Panc1 (cell line): Measurements from ENCODE around the gene GRAMD1C.

ENCODE experiments used
- POLR2AphosphoS5 ChIP-seq: IDR thresholded peaks from 2 replicates; pipeline ENCODE4 v1.6.1; 2012; ENCODE audit warnings: mild to moderate bottlenecking, low read depth, low read length, moderate library complexity
- SIN3A ChIP-seq: IDR thresholded peaks from 2 replicates; pipeline ENCODE4 v1.6.1; 2012; ENCODE audit warnings: low read depth, mild to moderate bottlenecking, low read length, moderate library complexity, borderline replicate concordance; ENCODE audit not compliant: insufficient read depth
- TCF7L2 ChIP-seq: IDR thresholded peaks from 2 replicates; pipeline ENCODE4 v1.6.1; 2011; ENCODE audit warnings: mild to moderate bottlenecking, low read depth, low read length, inconsistent platforms
- TF ChIP-seq, protein P1 (sequence below): fragments of 450-650 bp; IDR thresholded peaks from 2 replicates; pipeline ENCODE4 v1.5.1; 2017; ENCODE audit warnings: mild to moderate bottlenecking
- TF ChIP-seq, protein P2 (sequence below), 2 experiments: IDR thresholded peaks; 2 replicates each; pipeline ENCODE4 v1.6.1; 2011 to 2012; ENCODE audit warnings: low read depth in 2 of 2, control low read depth in 1 of 2, low read length in 1 of 2, mild to moderate bottlenecking in 1 of 2, moderate library complexity in 1 of 2; ENCODE audit not compliant: insufficient read depth in 1 of 2

DNA sequence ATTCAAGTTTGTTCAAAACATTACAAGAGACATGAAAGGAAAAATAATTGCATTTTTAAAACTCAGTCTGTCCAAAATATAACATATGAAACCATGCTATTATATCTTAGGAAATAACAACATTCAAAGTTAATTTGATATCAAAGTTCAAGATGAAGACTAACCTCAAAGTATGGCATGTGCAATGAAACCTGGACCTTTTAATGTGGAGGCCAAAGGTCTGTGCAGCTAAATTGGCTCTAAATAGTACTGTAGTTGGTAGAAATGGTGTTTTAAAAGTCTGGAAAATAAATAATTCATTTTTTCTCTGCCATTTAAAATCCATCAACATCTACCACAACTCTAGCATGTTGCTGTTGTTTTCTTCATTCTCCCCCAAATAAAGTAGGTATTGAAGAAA, 8.7 kb downstream of the GRAMD1C start:
- TF ChIP-seq SIN3A = no peak
- TF ChIP-seq, protein P1, sequence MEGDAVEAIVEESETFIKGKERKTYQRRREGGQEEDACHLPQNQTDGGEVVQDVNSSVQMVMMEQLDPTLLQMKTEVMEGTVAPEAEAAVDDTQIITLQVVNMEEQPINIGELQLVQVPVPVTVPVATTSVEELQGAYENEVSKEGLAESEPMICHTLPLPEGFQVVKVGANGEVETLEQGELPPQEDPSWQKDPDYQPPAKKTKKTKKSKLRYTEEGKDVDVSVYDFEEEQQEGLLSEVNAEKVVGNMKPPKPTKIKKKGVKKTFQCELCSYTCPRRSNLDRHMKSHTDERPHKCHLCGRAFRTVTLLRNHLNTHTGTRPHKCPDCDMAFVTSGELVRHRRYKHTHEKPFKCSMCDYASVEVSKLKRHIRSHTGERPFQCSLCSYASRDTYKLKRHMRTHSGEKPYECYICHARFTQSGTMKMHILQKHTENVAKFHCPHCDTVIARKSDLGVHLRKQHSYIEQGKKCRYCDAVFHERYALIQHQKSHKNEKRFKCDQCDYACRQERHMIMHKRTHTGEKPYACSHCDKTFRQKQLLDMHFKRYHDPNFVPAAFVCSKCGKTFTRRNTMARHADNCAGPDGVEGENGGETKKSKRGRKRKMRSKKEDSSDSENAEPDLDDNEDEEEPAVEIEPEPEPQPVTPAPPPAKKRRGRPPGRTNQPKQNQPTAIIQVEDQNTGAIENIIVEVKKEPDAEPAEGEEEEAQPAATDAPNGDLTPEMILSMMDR = no peak
- no peak for TF ChIP-seq POLR2AphosphoS5
- TF ChIP-seq, protein P2, sequence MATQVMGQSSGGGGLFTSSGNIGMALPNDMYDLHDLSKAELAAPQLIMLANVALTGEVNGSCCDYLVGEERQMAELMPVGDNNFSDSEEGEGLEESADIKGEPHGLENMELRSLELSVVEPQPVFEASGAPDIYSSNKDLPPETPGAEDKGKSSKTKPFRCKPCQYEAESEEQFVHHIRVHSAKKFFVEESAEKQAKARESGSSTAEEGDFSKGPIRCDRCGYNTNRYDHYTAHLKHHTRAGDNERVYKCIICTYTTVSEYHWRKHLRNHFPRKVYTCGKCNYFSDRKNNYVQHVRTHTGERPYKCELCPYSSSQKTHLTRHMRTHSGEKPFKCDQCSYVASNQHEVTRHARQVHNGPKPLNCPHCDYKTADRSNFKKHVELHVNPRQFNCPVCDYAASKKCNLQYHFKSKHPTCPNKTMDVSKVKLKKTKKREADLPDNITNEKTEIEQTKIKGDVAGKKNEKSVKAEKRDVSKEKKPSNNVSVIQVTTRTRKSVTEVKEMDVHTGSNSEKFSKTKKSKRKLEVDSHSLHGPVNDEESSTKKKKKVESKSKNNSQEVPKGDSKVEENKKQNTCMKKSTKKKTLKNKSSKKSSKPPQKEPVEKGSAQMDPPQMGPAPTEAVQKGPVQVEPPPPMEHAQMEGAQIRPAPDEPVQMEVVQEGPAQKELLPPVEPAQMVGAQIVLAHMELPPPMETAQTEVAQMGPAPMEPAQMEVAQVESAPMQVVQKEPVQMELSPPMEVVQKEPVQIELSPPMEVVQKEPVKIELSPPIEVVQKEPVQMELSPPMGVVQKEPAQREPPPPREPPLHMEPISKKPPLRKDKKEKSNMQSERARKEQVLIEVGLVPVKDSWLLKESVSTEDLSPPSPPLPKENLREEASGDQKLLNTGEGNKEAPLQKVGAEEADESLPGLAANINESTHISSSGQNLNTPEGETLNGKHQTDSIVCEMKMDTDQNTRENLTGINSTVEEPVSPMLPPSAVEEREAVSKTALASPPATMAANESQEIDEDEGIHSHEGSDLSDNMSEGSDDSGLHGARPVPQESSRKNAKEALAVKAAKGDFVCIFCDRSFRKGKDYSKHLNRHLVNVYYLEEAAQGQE (IDR thresholded peaks at IDR 0.05; ENCODE audit: insufficient read depth in 1 of 2, low read depth in 2 of 2, low read length in 1 of 2) = no peak
- no peak for TF ChIP-seq TCF7L2
